NB4 (cell line): Measurements from ENCODE around the gene NSUN7.

Experiments
- DNase-seq: peaks from one replicate; pipeline ENCODE4 v3.0.0; 2010; ENCODE audit warnings: low read depth
- H3K4me3 ChIP-seq: one replicate; pipeline ENCODE4 v1.5.1; 2011; ENCODE audit warnings: mild to moderate bottlenecking, low read depth, low read length, moderate library complexity
- CTCF ChIP-seq: IDR thresholded peaks from one replicate; pipeline ENCODE4 v1.5.1; 2012; ENCODE audit warnings: low read depth, low read length
- MAX ChIP-seq: IDR thresholded peaks from 2 replicates; pipeline ENCODE4 v1.6.1; 2011; ENCODE audit warnings: low read depth, low read length
- MYC ChIP-seq: IDR thresholded peaks from 2 replicates; pipeline ENCODE4 v1.6.1; 2011; ENCODE audit warnings: low read depth, low read length
- POLR2A ChIP-seq: IDR thresholded peaks from 2 replicates; pipeline ENCODE4 v1.6.1; 2011; ENCODE audit warnings: mild to moderate bottlenecking; ENCODE audit not compliant: insufficient read length; ENCODE audit errors: extremely low read depth

The NSUN7 gene

GRCh38 chr4:40820101-40820500, 70.3 kb downstream of the NSUN7 start:
- no peak for TF ChIP-seq MAX
- TF ChIP-seq POLR2A: no peak
- no peak for TF ChIP-seq MYC
- no peak for DNase-seq
- no peak overlapping the region for H3K4me3 ChIP-seq

- TF ChIP-seq MAX (no peak), POLR2A (no peak), CTCF (no peak), MYC (no peak)
Measured at GRCh38 chr4:40822420-40823166, 72.8 kb downstream of the NSUN7 start.

GRCh38 chr4:40825014-40825838, 75.5 kb downstream of the NSUN7 start:
- DNase-seq: no peak

More at GRCh38 chr4:40822420-40823166, 72.8 kb downstream of the NSUN7 start:
- H3K4me3 ChIP-seq: no peak overlapping the region
- no peak for DNase-seq

DNA sequence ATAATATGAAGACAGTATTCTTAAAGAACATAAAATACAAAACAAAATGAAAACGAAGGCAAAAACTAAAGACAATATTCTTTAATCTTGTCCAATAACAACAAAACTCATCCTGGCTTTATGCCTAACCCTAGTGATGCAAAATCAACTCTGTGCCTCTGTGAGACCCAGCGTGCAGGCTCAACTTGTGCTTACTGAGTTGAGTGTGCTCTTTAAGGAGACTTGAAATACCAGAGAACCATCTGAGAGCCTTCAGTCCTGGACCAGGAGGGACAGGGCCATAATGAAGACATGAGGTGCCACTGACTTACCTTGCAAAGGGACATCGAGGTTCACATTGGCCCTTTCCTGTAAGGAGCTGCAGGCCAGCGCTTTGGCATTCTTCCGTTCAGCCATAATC, 77.1 kb downstream of the NSUN7 start:
- no peak for DNase-seq
- TF ChIP-seq MYC (no peak), POLR2A (no peak), MAX (no peak), CTCF (no peak)

More at GRCh38 chr4:40825014-40825838, 75.5 kb downstream of the NSUN7 start:
- no peak overlapping the region for H3K4me3 ChIP-seq
- TF ChIP-seq CTCF: no peak
- TF ChIP-seq MAX: no peak
- no peak for TF ChIP-seq MYC
- no peak for TF ChIP-seq POLR2A

GRCh38 chr4:40827758-40828157, 78.0 kb downstream of the NSUN7 start:
- TF ChIP-seq MAX: no peak
- no peak for TF ChIP-seq POLR2A
- no peak for TF ChIP-seq CTCF
- TF ChIP-seq MYC: no peak
- no peak overlapping the region for H3K4me3 ChIP-seq
- no peak for DNase-seq

More for the DNA sequence above, 77.1 kb downstream of the NSUN7 start:
- H3K4me3 ChIP-seq: no peak overlapping the region

DNA sequence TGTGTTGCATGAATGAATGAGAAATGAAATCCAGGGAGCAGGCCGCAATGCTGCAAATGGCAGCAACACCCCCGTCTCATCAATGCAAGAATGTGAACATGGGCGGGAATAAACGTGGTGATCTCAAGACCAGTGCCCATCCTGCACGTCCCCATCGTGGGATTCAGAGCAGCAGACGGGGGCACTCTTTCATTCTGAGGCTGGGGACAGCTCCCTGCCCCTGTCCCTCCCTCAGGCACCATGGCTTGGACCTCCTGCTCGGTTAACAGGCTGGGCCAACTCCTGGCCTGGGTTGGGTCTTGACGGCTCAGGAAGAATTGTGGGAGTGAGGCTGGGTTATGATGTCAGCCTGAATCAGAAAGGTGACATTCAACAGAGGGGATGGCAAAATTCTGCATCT, 78.9 kb downstream of the NSUN7 start:
- no peak for TF ChIP-seq CTCF
- TF ChIP-seq MYC: no peak
- no peak for TF ChIP-seq MAX
- no peak for TF ChIP-seq POLR2A
- no peak overlapping the region for H3K4me3 ChIP-seq
- no peak for DNase-seq
